DOHH2 (cell line): ENCODE measurements around the gene C16orf54.

Experiments
- EZH2phosphoT487 ChIP-seq: fragments of 200-600 bp; sonication (generic); IDR thresholded peaks from 2 replicates; pipeline ENCODE4 v1.6.1; 2017; ENCODE audit warnings: borderline replicate concordance, mild to moderate bottlenecking, antibody characterized with exemption, low read length, moderate library complexity, mixed read lengths
- TF ChIP-seq, protein P1 (sequence below): fragments of 200-600 bp; sonication (generic); IDR thresholded peaks from one replicate; pipeline ENCODE4 v1.5.1; 2014; ENCODE audit warnings: antibody characterized with exemption, mild to moderate bottlenecking, low read depth, low read length; ENCODE audit not compliant: poor library complexity, severe bottlenecking

DNA sequence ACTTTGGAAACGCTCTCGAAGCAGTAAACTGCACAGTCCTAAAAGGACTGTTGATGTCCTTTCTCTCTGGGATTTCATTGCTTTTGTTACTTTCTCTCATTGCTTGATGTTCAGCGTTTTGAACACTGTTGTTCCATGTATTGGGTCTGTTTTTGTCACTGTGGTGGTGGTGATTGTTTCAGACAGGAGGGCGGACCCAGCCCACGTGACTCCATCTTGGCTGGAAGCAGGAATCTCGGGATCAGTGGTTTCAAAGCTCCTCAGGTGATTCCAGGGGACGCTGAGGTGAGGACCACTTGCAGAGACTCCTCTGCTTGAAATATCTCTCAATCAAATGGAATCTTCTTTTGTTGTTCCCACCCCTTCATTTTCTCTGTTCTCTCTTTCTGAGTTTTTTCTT, 18.3 kb downstream of the C16orf54 start:
- TF ChIP-seq, protein P1, sequence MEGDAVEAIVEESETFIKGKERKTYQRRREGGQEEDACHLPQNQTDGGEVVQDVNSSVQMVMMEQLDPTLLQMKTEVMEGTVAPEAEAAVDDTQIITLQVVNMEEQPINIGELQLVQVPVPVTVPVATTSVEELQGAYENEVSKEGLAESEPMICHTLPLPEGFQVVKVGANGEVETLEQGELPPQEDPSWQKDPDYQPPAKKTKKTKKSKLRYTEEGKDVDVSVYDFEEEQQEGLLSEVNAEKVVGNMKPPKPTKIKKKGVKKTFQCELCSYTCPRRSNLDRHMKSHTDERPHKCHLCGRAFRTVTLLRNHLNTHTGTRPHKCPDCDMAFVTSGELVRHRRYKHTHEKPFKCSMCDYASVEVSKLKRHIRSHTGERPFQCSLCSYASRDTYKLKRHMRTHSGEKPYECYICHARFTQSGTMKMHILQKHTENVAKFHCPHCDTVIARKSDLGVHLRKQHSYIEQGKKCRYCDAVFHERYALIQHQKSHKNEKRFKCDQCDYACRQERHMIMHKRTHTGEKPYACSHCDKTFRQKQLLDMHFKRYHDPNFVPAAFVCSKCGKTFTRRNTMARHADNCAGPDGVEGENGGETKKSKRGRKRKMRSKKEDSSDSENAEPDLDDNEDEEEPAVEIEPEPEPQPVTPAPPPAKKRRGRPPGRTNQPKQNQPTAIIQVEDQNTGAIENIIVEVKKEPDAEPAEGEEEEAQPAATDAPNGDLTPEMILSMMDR = no peak
- TF ChIP-seq EZH2phosphoT487 = no peak
